SK-N-SH treated with all-trans-retinoic acid at 6 μM for 48 hours (cell line): Measurements from ENCODE around the gene ZSCAN18.
A peak's percentile ranks its signal among the peaks of the same experiment; 100 is the strongest.
"Not testable (repeated sequence)": the region's sequence is repeated elsewhere in the genome, so short reads cannot be mapped to it uniquely, and the experiment has no call there.

Experiments
- ATAC-seq: fragments of 200-7000 bp; cut with Tn5 transposase; 3 replicates; pipeline ENCODE4 v1.9.1; 2020; ENCODE audit warnings: mild to moderate bottlenecking, moderate library complexity
- ARNTL ChIP-seq: fragments of 450-650 bp; formaldehyde crosslinking; IDR thresholded peaks from 2 replicates; pipeline ENCODE4 v1.5.0; 2020; ENCODE audit warnings: low read depth, mild to moderate bottlenecking, moderate library complexity, borderline replicate concordance
- BACH2 ChIP-seq: fragments of 250-450 bp; sonication (Bioruptor Pico); IDR thresholded peaks from 2 replicates; pipeline ENCODE4 v1.9.0; 2021; ENCODE audit warnings: mild to moderate bottlenecking, borderline replicate concordance
- CSDC2 ChIP-seq: fragments of 250-450 bp; sonication (Bioruptor Pico); IDR thresholded peaks from 2 replicates; pipeline ENCODE4 v1.5.0; 2020; ENCODE audit warnings: mild to moderate bottlenecking, moderate library complexity
- ESRRG ChIP-seq: fragments of 250-450 bp; sonication (Bioruptor Pico); IDR thresholded peaks from 2 replicates; pipeline ENCODE4 v1.6.1; 2021; ENCODE audit warnings: mild to moderate bottlenecking
- GLIS3 ChIP-seq: fragments of 250-450 bp; sonication (Bioruptor Pico); IDR thresholded peaks from 2 replicates; pipeline ENCODE4 v1.5.0; 2020; ENCODE audit warnings: mild to moderate bottlenecking, moderate library complexity
- ISL1 ChIP-seq: fragments of 250-450 bp; sonication (Bioruptor Pico); IDR thresholded peaks from 2 replicates; pipeline ENCODE4 v2.1.2; 2022; ENCODE audit warnings: mild to moderate bottlenecking, moderate library complexity
- OSR1 ChIP-seq: fragments of 250-450 bp; sonication (Bioruptor Pico); IDR thresholded peaks from 2 replicates; pipeline ENCODE4 v1.8.0; 2022; ENCODE audit warnings: moderate library complexity, mild to moderate bottlenecking, inconsistent platforms
- PPARA ChIP-seq: fragments of 250-450 bp; sonication (Bioruptor Pico); IDR thresholded peaks from 2 replicates; pipeline ENCODE4 v1.5.0; 2020; ENCODE audit warnings: mild to moderate bottlenecking, borderline replicate concordance
- RARB ChIP-seq: fragments of 250-450 bp; sonication (Bioruptor Pico); IDR thresholded peaks from 2 replicates; pipeline ENCODE4 v1.8.0; 2021; ENCODE audit warnings: mild to moderate bottlenecking, moderate library complexity
- SNAI2 ChIP-seq: fragments of 250-450 bp; sonication (Bioruptor Pico); IDR thresholded peaks from 2 replicates; pipeline ENCODE4 v1.5.0; 2020; ENCODE audit warnings: mild to moderate bottlenecking, moderate library complexity
- TCF4 ChIP-seq: fragments of 250-450 bp; sonication (Bioruptor Pico); IDR thresholded peaks from 2 replicates; pipeline ENCODE4 v1.8.0; 2021; ENCODE audit warnings: mild to moderate bottlenecking, moderate library complexity, borderline replicate concordance
- TOX ChIP-seq: fragments of 250-450 bp; sonication (Bioruptor Pico); IDR thresholded peaks from 2 replicates; pipeline ENCODE4 v1.8.0; 2021; ENCODE audit warnings: mild to moderate bottlenecking, moderate library complexity, borderline replicate concordance
- ZC3H10 ChIP-seq: fragments of 250-450 bp; sonication (Bioruptor Pico); IDR thresholded peaks from 2 replicates; pipeline ENCODE4 v1.5.1; 2021; ENCODE audit warnings: mild to moderate bottlenecking, moderate library complexity
- ZFP3 ChIP-seq: fragments of 250-450 bp; sonication (Bioruptor Pico); IDR thresholded peaks from 2 replicates; pipeline ENCODE4 v1.5.0; 2020; ENCODE audit warnings: mild to moderate bottlenecking, moderate library complexity
- ZFP30 ChIP-seq: fragments of 450-650 bp; formaldehyde crosslinking; IDR thresholded peaks from 2 replicates; pipeline ENCODE4 v1.5.0; 2022; ENCODE audit warnings: mild to moderate bottlenecking, moderate library complexity
- ZNF565 ChIP-seq: fragments of 450-650 bp; formaldehyde crosslinking; conservative IDR thresholded peaks from 2 replicates; pipeline ENCODE4 v1.5.0; 2020; ENCODE audit warnings: low read depth, mild to moderate bottlenecking, moderate library complexity
- ZNF70 ChIP-seq: fragments of 450-650 bp; formaldehyde crosslinking; IDR thresholded peaks from 2 replicates; pipeline ENCODE4 v1.5.0; 2020; ENCODE audit warnings: mild to moderate bottlenecking, moderate library complexity
- ZNF8 ChIP-seq: fragments of 450-650 bp; formaldehyde crosslinking; IDR thresholded peaks from 2 replicates; pipeline ENCODE4 v1.5.0; 2020; ENCODE audit warnings: mild to moderate bottlenecking, moderate library complexity
- TF ChIP-seq, protein P1 (sequence below): fragments of 250-450 bp; sonication (Bioruptor Pico); IDR thresholded peaks from 2 replicates; pipeline ENCODE4 v1.5.0; 2020; ENCODE audit warnings: mild to moderate bottlenecking, moderate library complexity
- TF ChIP-seq, protein P2 (sequence below): fragments of 250-450 bp; sonication (Bioruptor Pico); IDR thresholded peaks from 2 replicates; pipeline ENCODE4 v1.8.0; 2021; ENCODE audit warnings: low read depth, mild to moderate bottlenecking, moderate library complexity, borderline replicate concordance
- TF ChIP-seq, protein P3 (sequence below): fragments of 250-450 bp; sonication (Bioruptor Pico); IDR thresholded peaks from 2 replicates; pipeline ENCODE4 v1.5.1; 2021; ENCODE audit warnings: mild to moderate bottlenecking, moderate library complexity
- TF ChIP-seq, protein P4 (sequence below): fragments of 250-450 bp; sonication (Bioruptor Pico); IDR thresholded peaks from 2 replicates; pipeline ENCODE4 v1.8.0; 2020; ENCODE audit warnings: mild to moderate bottlenecking, moderate library complexity, borderline replicate concordance

Gene ZSCAN18

GRCh38 chr19:58097781-58098681, at the start of gene ZSCAN18:
Gene ZSCAN18 (minus strand): TSS chr19:58098231. CDS start chr19:58090267, 7,964 bp downstream.
- ATAC-seq, result peak; percentile 98
- TF ChIP-seq TCF4 (CRISPR knock-in tag) (no peak), SNAI2 (CRISPR knock-in tag) (no peak), ZNF565 (CRISPR knock-in tag) (no peak), CSDC2 (CRISPR knock-in tag) (no peak), OSR1 (CRISPR knock-in tag) (no peak), ESRRG (CRISPR knock-in tag) (no peak), PPARA (CRISPR knock-in tag) (no peak), ZNF70 (CRISPR knock-in tag) (no peak), TOX (CRISPR knock-in tag) (no peak), ZNF8 (CRISPR knock-in tag) (no peak), ISL1 (CRISPR knock-in tag) (no peak), ZFP3 (CRISPR knock-in tag) (no peak), ARNTL (CRISPR knock-in tag) (no peak), ZC3H10 (no peak)
- TF ChIP-seq, protein P1, sequence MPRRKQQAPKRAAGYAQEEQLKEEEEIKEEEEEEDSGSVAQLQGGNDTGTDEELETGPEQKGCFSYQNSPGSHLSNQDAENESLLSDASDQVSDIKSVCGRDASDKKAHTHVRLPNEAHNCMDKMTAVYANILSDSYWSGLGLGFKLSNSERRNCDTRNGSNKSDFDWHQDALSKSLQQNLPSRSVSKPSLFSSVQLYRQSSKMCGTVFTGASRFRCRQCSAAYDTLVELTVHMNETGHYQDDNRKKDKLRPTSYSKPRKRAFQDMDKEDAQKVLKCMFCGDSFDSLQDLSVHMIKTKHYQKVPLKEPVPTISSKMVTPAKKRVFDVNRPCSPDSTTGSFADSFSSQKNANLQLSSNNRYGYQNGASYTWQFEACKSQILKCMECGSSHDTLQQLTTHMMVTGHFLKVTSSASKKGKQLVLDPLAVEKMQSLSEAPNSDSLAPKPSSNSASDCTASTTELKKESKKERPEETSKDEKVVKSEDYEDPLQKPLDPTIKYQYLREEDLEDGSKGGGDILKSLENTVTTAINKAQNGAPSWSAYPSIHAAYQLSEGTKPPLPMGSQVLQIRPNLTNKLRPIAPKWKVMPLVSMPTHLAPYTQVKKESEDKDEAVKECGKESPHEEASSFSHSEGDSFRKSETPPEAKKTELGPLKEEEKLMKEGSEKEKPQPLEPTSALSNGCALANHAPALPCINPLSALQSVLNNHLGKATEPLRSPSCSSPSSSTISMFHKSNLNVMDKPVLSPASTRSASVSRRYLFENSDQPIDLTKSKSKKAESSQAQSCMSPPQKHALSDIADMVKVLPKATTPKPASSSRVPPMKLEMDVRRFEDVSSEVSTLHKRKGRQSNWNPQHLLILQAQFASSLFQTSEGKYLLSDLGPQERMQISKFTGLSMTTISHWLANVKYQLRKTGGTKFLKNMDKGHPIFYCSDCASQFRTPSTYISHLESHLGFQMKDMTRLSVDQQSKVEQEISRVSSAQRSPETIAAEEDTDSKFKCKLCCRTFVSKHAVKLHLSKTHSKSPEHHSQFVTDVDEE (CRISPR knock-in tag), result no peak
- TF ChIP-seq, protein P2, sequence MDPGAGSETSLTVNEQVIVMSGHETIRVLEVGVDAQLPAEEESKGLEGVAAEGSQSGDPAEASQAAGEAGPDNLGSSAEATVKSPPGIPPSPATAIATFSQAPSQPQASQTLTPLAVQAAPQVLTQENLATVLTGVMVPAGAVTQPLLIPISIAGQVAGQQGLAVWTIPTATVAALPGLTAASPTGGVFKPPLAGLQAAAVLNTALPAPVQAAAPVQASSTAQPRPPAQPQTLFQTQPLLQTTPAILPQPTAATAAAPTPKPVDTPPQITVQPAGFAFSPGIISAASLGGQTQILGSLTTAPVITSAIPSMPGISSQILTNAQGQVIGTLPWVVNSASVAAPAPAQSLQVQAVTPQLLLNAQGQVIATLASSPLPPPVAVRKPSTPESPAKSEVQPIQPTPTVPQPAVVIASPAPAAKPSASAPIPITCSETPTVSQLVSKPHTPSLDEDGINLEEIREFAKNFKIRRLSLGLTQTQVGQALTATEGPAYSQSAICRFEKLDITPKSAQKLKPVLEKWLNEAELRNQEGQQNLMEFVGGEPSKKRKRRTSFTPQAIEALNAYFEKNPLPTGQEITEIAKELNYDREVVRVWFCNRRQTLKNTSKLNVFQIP (CRISPR knock-in tag), result no peak
- TF ChIP-seq, protein P3, sequence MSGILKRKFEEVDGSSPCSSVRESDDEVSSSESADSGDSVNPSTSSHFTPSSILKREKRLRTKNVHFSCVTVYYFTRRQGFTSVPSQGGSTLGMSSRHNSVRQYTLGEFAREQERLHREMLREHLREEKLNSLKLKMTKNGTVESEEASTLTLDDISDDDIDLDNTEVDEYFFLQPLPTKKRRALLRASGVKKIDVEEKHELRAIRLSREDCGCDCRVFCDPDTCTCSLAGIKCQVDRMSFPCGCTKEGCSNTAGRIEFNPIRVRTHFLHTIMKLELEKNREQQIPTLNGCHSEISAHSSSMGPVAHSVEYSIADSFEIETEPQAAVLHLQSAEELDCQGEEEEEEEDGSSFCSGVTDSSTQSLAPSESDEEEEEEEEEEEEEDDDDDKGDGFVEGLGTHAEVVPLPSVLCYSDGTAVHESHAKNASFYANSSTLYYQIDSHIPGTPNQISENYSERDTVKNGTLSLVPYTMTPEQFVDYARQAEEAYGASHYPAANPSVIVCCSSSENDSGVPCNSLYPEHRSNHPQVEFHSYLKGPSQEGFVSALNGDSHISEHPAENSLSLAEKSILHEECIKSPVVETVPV (CRISPR knock-in tag), result no peak

GRCh38 chr19:58147475-58147874, 49.4 kb upstream of the ZSCAN18 start:
- ATAC-seq, result not testable (repeated sequence)

DNA sequence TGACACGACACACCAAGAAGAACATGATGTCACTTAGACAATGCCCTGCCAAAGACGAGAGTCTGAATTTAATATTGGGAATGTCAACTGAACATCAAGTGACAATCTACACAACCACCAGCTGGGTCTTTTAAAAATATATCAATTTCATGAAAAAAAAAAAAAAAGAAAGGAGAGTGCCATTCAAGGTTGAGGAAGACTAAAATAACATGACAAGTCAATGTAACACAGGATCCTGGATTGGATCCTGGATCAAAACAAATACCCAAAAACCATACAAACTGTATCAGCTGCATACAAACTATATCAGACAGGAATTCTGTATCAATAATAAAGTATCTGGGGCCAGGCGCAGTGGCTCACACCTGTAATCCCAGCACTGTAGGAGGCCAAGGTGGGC, 47.8 kb upstream of the ZSCAN18 start:
- TF ChIP-seq ZNF70 (CRISPR knock-in tag), result no peak
- TF ChIP-seq, protein P2 (CRISPR knock-in tag), result no peak
- no peak for TF ChIP-seq ESRRG (CRISPR knock-in tag)
- no peak for TF ChIP-seq SNAI2 (CRISPR knock-in tag)
- no peak for TF ChIP-seq ARNTL (CRISPR knock-in tag)
- no peak for TF ChIP-seq TCF4 (CRISPR knock-in tag)
- no peak for TF ChIP-seq BACH2 (CRISPR knock-in tag)
- TF ChIP-seq RARB (CRISPR knock-in tag), result no peak
- TF ChIP-seq ZFP3 (CRISPR knock-in tag), result no peak
- no peak for TF ChIP-seq CSDC2 (CRISPR knock-in tag)
- ATAC-seq, result no peak

DNA sequence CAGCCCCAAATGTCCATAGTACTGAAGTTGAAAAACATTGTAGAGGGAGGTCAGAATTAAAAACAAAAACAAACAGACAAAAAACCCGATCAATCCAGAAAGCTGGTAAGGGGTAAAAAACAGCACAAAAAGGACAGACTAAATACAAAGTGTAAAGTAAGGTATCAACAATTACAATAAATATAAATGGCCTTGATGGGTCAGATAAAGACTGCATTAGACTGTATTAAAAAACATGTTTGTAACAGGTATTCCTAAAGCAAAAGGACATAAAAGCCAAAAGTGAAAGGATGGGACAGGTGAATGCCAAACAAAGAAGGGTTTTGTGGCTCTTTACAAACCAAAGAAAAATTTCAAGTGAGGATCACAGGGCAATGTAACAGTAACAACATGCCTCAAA, 36.2 kb upstream of the ZSCAN18 start:
- ATAC-seq, result no peak
- TF ChIP-seq TOX (CRISPR knock-in tag) (no peak), GLIS3 (CRISPR knock-in tag) (no peak), ISL1 (CRISPR knock-in tag) (no peak), BACH2 (CRISPR knock-in tag) (no peak), ZNF70 (CRISPR knock-in tag) (no peak), OSR1 (CRISPR knock-in tag) (no peak), ESRRG (CRISPR knock-in tag) (no peak), RARB (CRISPR knock-in tag) (no peak), ZFP3 (CRISPR knock-in tag) (no peak), ARNTL (CRISPR knock-in tag) (no peak), ZFP30 (no peak), ZC3H10 (no peak), SNAI2 (CRISPR knock-in tag) (no peak), PPARA (CRISPR knock-in tag) (no peak), TCF4 (CRISPR knock-in tag) (no peak)
- TF ChIP-seq, protein P4, sequence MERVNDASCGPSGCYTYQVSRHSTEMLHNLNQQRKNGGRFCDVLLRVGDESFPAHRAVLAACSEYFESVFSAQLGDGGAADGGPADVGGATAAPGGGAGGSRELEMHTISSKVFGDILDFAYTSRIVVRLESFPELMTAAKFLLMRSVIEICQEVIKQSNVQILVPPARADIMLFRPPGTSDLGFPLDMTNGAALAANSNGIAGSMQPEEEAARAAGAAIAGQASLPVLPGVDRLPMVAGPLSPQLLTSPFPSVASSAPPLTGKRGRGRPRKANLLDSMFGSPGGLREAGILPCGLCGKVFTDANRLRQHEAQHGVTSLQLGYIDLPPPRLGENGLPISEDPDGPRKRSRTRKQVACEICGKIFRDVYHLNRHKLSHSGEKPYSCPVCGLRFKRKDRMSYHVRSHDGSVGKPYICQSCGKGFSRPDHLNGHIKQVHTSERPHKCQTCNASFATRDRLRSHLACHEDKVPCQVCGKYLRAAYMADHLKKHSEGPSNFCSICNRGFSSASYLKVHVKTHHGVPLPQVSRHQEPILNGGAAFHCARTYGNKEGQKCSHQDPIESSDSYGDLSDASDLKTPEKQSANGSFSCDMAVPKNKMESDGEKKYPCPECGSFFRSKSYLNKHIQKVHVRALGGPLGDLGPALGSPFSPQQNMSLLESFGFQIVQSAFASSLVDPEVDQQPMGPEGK, result no peak
- TF ChIP-seq, protein P2 (CRISPR knock-in tag), result no peak
